GM19397 (cell line): ENCODE results near the gene SLC39A5.
"Not testable (repeated sequence)": the region's sequence is repeated elsewhere in the genome, so short reads cannot be mapped to it uniquely, and the experiment has no call there.

Source experiments
- ATAC-seq: cut with Tn5 transposase; IDR thresholded peaks from one replicate; pipeline ENCODE4 v1.9.1; 2021; ENCODE audit warnings: mild to moderate bottlenecking, moderate library complexity; ENCODE audit not compliant: unreplicated experiment

The SLC39A5 gene

GRCh38 chr12:56229916-56230431 is at the start of gene SLC39A5:
TSS of gene SLC39A5 (plus strand) at chr12:56230051. CDS start at chr12:56231275, 1,224 bp downstream.
- no peak for ATAC-seq

- no peak for ATAC-seq
Observed at GRCh38 chr12:56186957-56187356, 42.9 kb upstream of the SLC39A5 start.

GRCh38 chr12:56188131-56188777 is 41.6 kb upstream of the SLC39A5 start:
- ATAC-seq: no peak

- no peak for ATAC-seq
Observed at GRCh38 chr12:56188778-56189098, 41.1 kb upstream of the SLC39A5 start.

- ATAC-seq: peak; percentile 83
Observed at GRCh38 chr12:56189099-56189917, 40.5 kb upstream of the SLC39A5 start, which contains the start of gene SMARCC2. TSS of gene SMARCC2 (minus strand) at chr12:56189483. CDS start at chr12:56189461, 22 bp downstream.

- peak; percentile 26 for ATAC-seq
Observed at GRCh38 chr12:56189918-56190694, 39.7 kb upstream of the SLC39A5 start.

GRCh38 chr12:56190695-56191155 is 39.1 kb upstream of the SLC39A5 start:
- no peak for ATAC-seq

GRCh38 chr12:56192582-56192981 is 37.3 kb upstream of the SLC39A5 start:
- ATAC-seq: no peak

- no peak for ATAC-seq
Observed at GRCh38 chr12:56193025-56193578, 36.7 kb upstream of the SLC39A5 start.

- not testable (repeated sequence) for ATAC-seq
Observed at GRCh38 chr12:56196818-56197550, 32.9 kb upstream of the SLC39A5 start.

- ATAC-seq: no peak
Observed at GRCh38 chr12:56197921-56198635, 31.8 kb upstream of the SLC39A5 start.

GRCh38 chr12:56198836-56199235 is 31.0 kb upstream of the SLC39A5 start:
- ATAC-seq: no peak

GRCh38 chr12:56202366-56202765 is 27.5 kb upstream of the SLC39A5 start:
- ATAC-seq: no peak

- no peak for ATAC-seq
Observed at GRCh38 chr12:56202838-56203237, 27.0 kb upstream of the SLC39A5 start.

- no peak for ATAC-seq
Observed at GRCh38 chr12:56204275-56204674, 25.6 kb upstream of the SLC39A5 start.

GRCh38 chr12:56205445-56205844 is 24.4 kb upstream of the SLC39A5 start:
- no peak for ATAC-seq

GRCh38 chr12:56206452-56207166 is 23.2 kb upstream of the SLC39A5 start:
- ATAC-seq: no peak

- ATAC-seq: no peak
Observed at GRCh38 chr12:56208006-56208405, 21.8 kb upstream of the SLC39A5 start.

- no peak for ATAC-seq
Observed at GRCh38 chr12:56212361-56212760, 17.5 kb upstream of the SLC39A5 start.
